Liver (tissue), 9 donors: ENCODE measurements around the gene SKOR1. TPM values are rescaled to one million over a fixed set of nuclear protein-coding genes. Genes with fewer than 3 reads are reported as not detected.

Experiments used
- DNase-seq: peaks from one replicate; pipeline ENCODE4 v3.0.0-alpha.2; 2017; ENCODE audit warnings: low spot score
- H3K27ac ChIP-seq, 2 donors: one replicate each; pipeline ENCODE4 v1.7.0; 2013; ENCODE audit warnings: inconsistent platforms in 2 of 2, low read length in 2 of 2, control low read depth in 1 of 2, low read depth in 1 of 2, mild to moderate bottlenecking in 1 of 2
- H3K27me3 ChIP-seq, 4 donors: one replicate each; pipeline versions ENCODE4 v1.6.1 to v1.7.0; 2013; ENCODE audit warnings: low read length in 3 of 4, inconsistent platforms in 1 of 4, mild to moderate bottlenecking in 1 of 4, moderate library complexity in 1 of 4; ENCODE audit not compliant: control insufficient read depth in 4 of 4, insufficient read depth in 4 of 4
- H3K36me3 ChIP-seq, 4 donors: one replicate each; pipeline versions ENCODE4 v1.6.1 to v1.7.0; 2013; ENCODE audit warnings: low read length in 3 of 4, mild to moderate bottlenecking in 3 of 4, low read depth in 1 of 4, moderate library complexity in 1 of 4; ENCODE audit not compliant: control insufficient read depth in 4 of 4, insufficient read depth in 3 of 4
- H3K4me1 ChIP-seq, 4 donors: one replicate each; pipeline versions ENCODE4 v1.6.1 to v1.7.0; 2013; ENCODE audit warnings: low read length in 3 of 4, mild to moderate bottlenecking in 3 of 4, moderate library complexity in 1 of 4; ENCODE audit not compliant: control insufficient read depth in 4 of 4, insufficient read depth in 4 of 4
- H3K4me3 ChIP-seq, 3 donors: one replicate each; pipeline versions ENCODE4 v1.6.1 to v1.7.0; 2013; ENCODE audit warnings: low read length in 3 of 3, control low read depth in 1 of 3, low read depth in 1 of 3, mild to moderate bottlenecking in 1 of 3
- H3K9ac ChIP-seq, 2 donors: one replicate each; pipeline ENCODE4 v1.7.0; 2013; ENCODE audit warnings: low read length in 2 of 2, mild to moderate bottlenecking in 2 of 2, moderate library complexity in 2 of 2, control low read depth in 1 of 2, low read depth in 1 of 2
- H3K9me3 ChIP-seq, 4 donors: one replicate each; pipeline versions ENCODE4 v1.6.1 to v1.7.0; 2013; ENCODE audit warnings: low read length in 3 of 4; ENCODE audit not compliant: control insufficient read depth in 4 of 4
- FOXA1 ChIP-seq: IDR thresholded peaks from 2 replicates; pipeline ENCODE4 v1.6.1; 2016; ENCODE audit warnings: antibody characterized with exemption
- HNF4A ChIP-seq, 2 donors: conservative IDR thresholded peaks; 2 replicates each; pipeline ENCODE4 v1.6.1; 2016; ENCODE audit warnings: antibody characterized with exemption in 2 of 2, mild to moderate bottlenecking in 2 of 2
- HNF4G ChIP-seq: IDR thresholded peaks from 2 replicates; pipeline ENCODE4 v1.6.1; 2016; ENCODE audit warnings: antibody characterized with exemption
- JUND ChIP-seq, 2 donors: IDR thresholded peaks; 2 replicates each; pipeline ENCODE4 v1.6.1; 2016; ENCODE audit warnings: antibody characterized with exemption in 2 of 2
- MAX ChIP-seq: IDR thresholded peaks from 2 replicates; pipeline ENCODE4 v1.6.1; 2016; ENCODE audit warnings: antibody characterized with exemption
- RAD21 ChIP-seq, 2 donors: IDR thresholded peaks; 2 replicates each; pipeline ENCODE4 v1.6.1; 2016; ENCODE audit warnings: antibody characterized with exemption in 2 of 2, mild to moderate bottlenecking in 2 of 2
- REST ChIP-seq: IDR thresholded peaks from 2 replicates; pipeline ENCODE4 v1.6.1; 2016; ENCODE audit warnings: antibody characterized with exemption, mild to moderate bottlenecking
- RXRA ChIP-seq, 2 donors: IDR thresholded peaks; 2 replicates each; pipeline ENCODE4 v1.6.1; 2017 to 2018; ENCODE audit warnings: antibody characterized with exemption in 2 of 2, mild to moderate bottlenecking in 1 of 2
- TAF1 ChIP-seq: conservative IDR thresholded peaks from 2 replicates; pipeline ENCODE4 v1.6.1; 2016; ENCODE audit warnings: antibody characterized with exemption, mild to moderate bottlenecking
- ZBTB33 ChIP-seq: IDR thresholded peaks from 2 replicates; pipeline ENCODE4 v1.6.1; 2016; ENCODE audit warnings: antibody characterized with exemption
- WGBS: extraction: QIAGEN DNeasy Blood & Tissue Kit; methylation state at CpG from one replicate; pipeline ENCODE4 v1.1.7; 2013; 5-methylcytosine and 5-hydroxymethylcytosine counted together
- polyA plus RNA-seq, 2 donors: library from polyadenylated mRNA; stranded (reverse) in 1 of 2; unstranded in 1 of 2; fragments of 200-250 nt in 1 of 2; fragments of >200 nt in 1 of 2; fragmentation: Nextera tagmentation in 1 of 2; extraction: Ambion mirVana in 1 of 2; gene quantifications; one replicate each; pipeline versions ENCODE4 v1.2.1 to v1.2.3, GENCODE V29; 2013 to 2015
- total RNA-seq, 2 donors: library from RNA; depleted of rRNA; stranded (reverse); fragments of >200 nt; gene quantifications; one replicate each; pipeline ENCODE4 v1.2.3, GENCODE V29; 2014
- donor health status: healthy.
- donor health status: healthy.
- donor health status: healthy.
- donor health status: healthy.
- donor health status: healthy.

Gene SKOR1
- total and polyA plus RNA-seq, 4 donors = 0.02 to 0.17 (median 0.05) TPM; not detected in 1

- Histone ChIP-seq H3K9ac (no peak overlapping the region), H3K4me3 (no peak overlapping the region), H3K9me3 (peaks cover 0 to 4% (median 0%) of the 10 kb centered on the region in 4 donors), H3K27ac (no peak overlapping the region), H3K4me1 (peaks cover 0 to 20% (median 4%) of the 10 kb centered on the region in 4 donors), H3K36me3 (no peaks in the 10 kb centered on the region), H3K27me3 (peaks cover 0 to 12% (median 11%) of the 10 kb centered on the region in 4 donors)
- WGBS = 93% methylated on average over 3 of the region's 3 CpGs
- DNase-seq = no peak
- TF ChIP-seq JUND (IDR thresholded peaks at IDR 0.05) (no peak), FOXA1 (no peak), REST (no peak), RAD21 (IDR thresholded peaks at IDR 0.05) (no peak)
Observed at GRCh38 chr15:67816668-67817067, 8.6 kb upstream of the SKOR1 start.

GRCh38 chr15:67818464-67818863, 6.8 kb upstream of the SKOR1 start:
- no peaks in the 10 kb centered on the region for H3K36me3 ChIP-seq
- DNase-seq = no peak

GRCh38 chr15:67819636-67820035, 5.7 kb upstream of the SKOR1 start:
- no peak for DNase-seq
- Histone ChIP-seq H3K4me1 (peaks cover 6 to 44% (median 15%) of the 10 kb centered on the region in 4 donors), H3K4me3 (no peak overlapping the region), H3K9me3 (peaks cover 0 to 4% (median 0%) of the 10 kb centered on the region in 4 donors), H3K9ac (no peak overlapping the region), H3K27me3 (peaks cover 16 to 25% (median 23%) of the 10 kb centered on the region in 4 donors), H3K27ac (no peak overlapping the region), H3K36me3 (no peaks in the 10 kb centered on the region)
- WGBS = 19% methylated on average over 19 of the region's 19 CpGs
- TF ChIP-seq HNF4A (conservative IDR thresholded peaks at IDR 0.05) = no peak
- TF ChIP-seq TAF1 = no peak
- no peak for TF ChIP-seq JUND (IDR thresholded peaks at IDR 0.05)

More at GRCh38 chr15:67818464-67818863, 6.8 kb upstream of the SKOR1 start:
- no peak for TF ChIP-seq RXRA (IDR thresholded peaks at IDR 0.05)
- TF ChIP-seq ZBTB33 = no peak
- no peak for TF ChIP-seq FOXA1
- no peak for TF ChIP-seq MAX
- TF ChIP-seq HNF4G = no peak
- Histone ChIP-seq H3K9ac (no peak overlapping the region), H3K4me1 (peaks cover 6 to 36% (median 13%) of the 10 kb centered on the region in 4 donors), H3K9me3 (peaks cover 0 to 4% (median 0%) of the 10 kb centered on the region in 4 donors), H3K27ac (no peak overlapping the region), H3K27me3 (peaks cover 12 to 20% (median 18%) of the 10 kb centered on the region in 4 donors), H3K4me3 (no peak overlapping the region)
- WGBS = 87% methylated on average over 3 of the region's 3 CpGs
